AML-193 (cell line): ENCODE measurements around the gene TPT1.
"Not testable (repeated sequence)": the region's sequence is repeated elsewhere in the genome, so short reads cannot be mapped to it uniquely, and the experiment has no call there.

ENCODE experiments used
- DNase-seq, 2 experiments: peaks; one replicate each; lab custom pipeline; 2025; lab: John Stamatoyannopoulos, UW

The TPT1 gene

DNA sequence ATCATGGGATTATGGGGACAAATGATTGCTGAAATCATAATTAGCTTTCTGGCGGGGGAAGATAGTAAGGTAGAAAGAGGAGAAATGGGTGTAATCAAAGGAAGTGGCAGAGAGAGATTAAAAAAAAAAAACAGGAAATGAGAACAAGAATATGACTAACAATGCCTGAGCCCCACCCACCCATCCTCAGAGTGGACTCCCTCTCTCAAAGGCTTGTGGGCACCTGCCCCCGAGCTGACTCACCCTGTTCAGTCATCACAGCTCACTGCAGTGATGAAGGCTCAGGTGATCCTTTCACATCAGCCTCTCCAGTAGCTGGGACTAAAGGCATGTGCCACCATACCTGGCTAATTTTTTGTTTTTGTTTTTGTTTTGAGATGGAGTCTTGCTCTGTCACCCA lies 26.4 kb upstream of the TPT1 start:
- DNase-seq, result peak in 1 of 2 experiments; percentile 14

- DNase-seq, result no peak
Measured at GRCh38 chr13:45365558-45365885, 24.5 kb upstream of the TPT1 start.

- DNase-seq, result no peak
Measured at GRCh38 chr13:45364876-45365557, 24.0 kb upstream of the TPT1 start.

GRCh38 chr13:45362939-45363338 lies 22.0 kb upstream of the TPT1 start:
- no peak for DNase-seq

GRCh38 chr13:45361596-45362206 lies 20.7 kb upstream of the TPT1 start:
- DNase-seq, result no peak

- DNase-seq, result no peak
Measured at GRCh38 chr13:45356966-45357672, 16.1 kb upstream of the TPT1 start.

GRCh38 chr13:45353895-45354294 lies 12.9 kb upstream of the TPT1 start:
- no peak for DNase-seq

- DNase-seq, result no peak
Measured at GRCh38 chr13:45352031-45352430, 11.0 kb upstream of the TPT1 start.

GRCh38 chr13:45350152-45350551 lies 9.2 kb upstream of the TPT1 start:
- no peak for DNase-seq

GRCh38 chr13:45349438-45349837 lies 8.5 kb upstream of the TPT1 start:
- no peak for DNase-seq

DNA sequence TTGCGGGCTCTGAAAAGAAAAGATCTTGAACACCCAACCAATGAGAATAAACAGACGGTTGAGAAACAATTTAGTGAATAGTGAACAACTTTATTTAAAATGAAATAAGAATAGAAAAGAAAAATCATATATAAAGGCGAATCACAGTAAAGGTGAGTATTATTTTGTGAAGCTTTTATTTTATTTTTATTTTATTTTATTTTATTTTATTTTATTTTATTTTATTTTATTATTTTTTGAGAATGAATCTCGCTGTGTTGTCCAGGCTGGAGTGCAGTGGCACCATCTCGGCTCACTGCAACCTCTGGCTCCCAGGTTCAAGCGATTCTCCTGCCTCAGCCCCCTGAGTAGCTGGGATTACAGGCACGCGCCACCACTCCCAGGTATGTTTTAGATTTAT lies 3.1 kb upstream of the TPT1 start:
- DNase-seq, result not testable (repeated sequence)

DNA sequence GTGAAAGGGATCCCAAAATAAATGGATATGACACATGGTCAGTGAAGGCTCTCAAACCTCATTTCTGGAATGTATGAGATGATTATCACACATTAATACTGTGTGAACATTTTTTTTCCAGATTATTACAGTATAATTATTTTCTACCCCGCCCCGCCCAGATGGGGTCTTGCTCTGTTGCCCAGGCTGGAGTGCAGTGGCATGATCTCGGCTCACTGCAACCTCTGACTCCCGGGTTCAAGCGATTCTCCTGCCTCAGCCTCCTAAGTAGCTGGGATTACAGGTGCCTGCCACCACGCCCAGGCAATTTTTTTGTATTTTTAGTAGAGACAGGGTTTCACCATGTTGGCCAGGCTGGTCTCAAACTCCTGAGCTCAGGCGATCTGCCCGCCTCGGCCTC lies 2.1 kb upstream of the TPT1 start:
- DNase-seq, result not testable (repeated sequence)

DNA sequence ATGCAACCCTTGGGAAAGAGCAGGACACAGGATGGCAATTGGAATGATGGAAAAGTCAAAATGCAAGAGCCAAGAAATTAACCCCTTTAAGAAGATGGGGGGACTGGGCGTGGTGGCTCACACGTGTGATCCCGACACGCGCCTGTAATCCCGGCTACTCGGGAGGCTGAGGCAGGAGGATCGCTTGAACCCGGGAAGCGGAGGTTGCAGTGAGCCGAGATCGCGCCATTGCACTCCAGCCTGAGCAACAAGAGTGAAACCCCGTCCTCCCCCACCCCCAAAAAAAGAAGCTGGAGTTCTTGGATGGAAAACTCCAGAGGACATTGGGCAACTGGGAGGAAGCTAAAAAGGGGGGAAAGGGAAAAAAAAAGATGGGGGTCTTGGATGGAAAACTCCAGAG lies 1.7 kb upstream of the TPT1 start:
- DNase-seq, result not testable (repeated sequence)

GRCh38 chr13:45341799-45342500 lies 967 bp upstream of the TPT1 start:
- DNase-seq, result peak; percentile 84 to 89

DNA sequence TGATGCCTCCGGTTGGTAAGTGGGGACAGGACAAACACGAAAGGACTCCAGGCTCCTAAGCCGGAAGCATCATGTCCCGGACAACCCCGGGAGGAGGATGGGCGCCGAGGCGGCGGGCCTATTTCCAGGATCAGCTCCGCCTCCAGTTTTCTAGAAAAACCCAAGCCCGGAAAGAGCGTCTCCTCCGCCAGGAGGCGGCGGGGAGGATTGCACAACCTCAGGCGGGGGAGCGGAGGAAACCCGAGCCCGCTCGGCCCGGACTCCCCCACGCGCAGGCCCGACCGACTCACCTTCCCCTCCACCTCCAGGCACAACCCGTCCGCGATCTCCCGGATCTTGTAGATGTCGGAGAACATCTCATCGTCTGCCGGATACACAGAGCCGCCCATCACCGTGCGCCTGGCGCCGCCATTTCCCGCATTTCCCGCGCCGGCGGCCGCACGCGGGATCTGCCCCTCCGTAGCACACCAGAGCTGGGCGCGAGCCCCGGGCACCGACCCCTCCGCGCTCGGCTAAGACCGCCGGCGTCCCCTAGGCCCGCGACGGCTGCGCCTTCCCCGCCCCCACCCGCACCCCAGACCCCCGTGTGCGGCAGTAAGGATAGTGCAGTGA lies 455 bp downstream of the TPT1 start:
- peak; percentile 86 to 88 for DNase-seq

DNA sequence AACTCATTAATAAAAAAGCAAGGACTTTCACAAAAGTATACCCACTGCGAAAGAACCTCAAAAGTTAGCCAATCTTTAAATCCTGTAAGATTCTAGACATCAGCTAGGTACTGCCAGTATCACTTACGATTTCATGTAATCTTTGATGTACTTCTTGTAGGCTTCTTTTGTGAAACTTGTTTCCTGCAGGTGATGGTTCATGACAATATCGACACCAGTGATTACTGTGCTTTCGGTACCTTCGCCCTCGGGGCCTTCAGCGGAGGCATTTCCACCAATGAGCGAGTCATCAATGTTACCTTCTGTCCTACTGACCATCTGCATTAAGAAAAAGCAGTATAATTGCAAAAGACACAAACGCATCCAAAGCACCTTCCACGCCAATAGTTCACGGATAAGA lies 1.1 kb downstream of the TPT1 start:
- DNase-seq, result no peak

DNA sequence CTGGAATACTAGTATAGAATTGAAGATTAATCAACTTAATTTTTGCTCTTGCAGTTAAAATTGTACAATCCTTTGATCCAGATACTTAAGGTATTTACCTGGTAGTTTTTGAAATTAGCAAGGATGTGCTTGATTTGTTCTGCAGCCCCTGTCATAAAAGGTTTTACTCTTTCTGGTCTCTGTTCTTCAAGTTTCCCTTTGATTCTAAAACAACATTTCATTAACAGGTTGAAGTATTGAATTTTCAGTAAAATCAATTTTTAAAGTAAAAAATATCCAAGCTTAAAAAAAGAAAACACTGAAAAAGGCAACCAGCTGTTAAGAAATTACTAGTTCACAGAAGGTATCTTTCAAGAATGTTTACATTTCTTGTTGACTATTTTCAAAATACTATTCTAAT lies 1.6 kb downstream of the TPT1 start:
- DNase-seq, result no peak

DNA sequence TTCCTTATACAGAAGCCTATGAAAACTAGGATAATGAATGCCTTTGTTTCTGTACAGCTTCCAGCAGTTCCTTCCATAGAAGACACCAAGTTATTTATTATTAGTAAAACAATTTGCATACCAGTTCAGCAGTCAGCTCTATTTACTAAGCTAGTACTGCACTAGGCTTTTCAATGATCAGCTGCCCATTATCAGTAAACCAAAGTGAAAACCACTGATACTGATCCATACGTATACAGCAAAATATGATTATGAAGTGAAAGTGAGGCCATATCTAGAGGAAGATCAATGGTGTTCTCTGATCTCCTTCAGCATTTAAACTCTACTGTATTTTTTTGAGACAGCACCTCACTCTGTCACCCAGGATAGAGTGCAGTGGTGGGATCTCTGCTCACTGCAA lies 3.2 kb downstream of the TPT1 start:
- DNase-seq, result no peak

- DNase-seq, result no peak
Measured at GRCh38 chr13:45337395-45337794, 3.6 kb downstream of the TPT1 start.

DNA sequence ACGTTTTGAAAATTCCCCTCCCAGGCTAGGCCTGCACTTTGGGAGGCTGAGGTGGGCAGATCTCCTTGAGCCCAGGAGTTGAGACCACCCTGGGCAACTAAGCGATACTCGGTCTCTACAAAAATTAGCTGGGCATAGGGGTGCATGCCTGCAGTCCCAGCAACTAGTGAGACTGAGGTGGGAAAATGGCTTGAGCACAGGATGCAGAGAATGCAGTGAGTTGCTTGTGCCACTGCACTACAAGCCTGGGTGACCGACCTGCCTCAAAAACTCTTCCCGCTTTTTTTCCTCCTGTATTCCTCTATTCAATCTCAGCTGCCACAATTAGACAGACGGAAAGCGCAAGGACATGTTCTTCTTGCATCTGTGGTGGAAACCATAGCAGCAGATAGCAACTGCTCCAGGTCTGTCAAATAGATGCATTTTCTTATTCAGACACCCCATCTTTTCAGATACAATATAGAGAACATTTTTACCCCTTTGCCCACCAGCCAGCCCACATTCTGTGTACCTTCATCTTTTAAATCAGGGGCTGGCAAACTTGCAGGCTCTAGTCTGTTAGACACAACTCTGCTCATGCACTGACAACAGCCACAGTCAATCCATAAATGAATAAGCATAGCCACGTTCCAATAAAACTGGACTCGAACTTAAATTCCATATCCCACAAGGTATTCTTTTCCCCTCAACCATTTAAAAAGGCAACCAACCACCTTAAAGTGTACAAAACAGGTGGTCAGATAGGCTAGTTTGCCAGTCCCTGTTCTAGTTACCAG lies 4.8 kb downstream of the TPT1 start:
- no peak for DNase-seq

DNA sequence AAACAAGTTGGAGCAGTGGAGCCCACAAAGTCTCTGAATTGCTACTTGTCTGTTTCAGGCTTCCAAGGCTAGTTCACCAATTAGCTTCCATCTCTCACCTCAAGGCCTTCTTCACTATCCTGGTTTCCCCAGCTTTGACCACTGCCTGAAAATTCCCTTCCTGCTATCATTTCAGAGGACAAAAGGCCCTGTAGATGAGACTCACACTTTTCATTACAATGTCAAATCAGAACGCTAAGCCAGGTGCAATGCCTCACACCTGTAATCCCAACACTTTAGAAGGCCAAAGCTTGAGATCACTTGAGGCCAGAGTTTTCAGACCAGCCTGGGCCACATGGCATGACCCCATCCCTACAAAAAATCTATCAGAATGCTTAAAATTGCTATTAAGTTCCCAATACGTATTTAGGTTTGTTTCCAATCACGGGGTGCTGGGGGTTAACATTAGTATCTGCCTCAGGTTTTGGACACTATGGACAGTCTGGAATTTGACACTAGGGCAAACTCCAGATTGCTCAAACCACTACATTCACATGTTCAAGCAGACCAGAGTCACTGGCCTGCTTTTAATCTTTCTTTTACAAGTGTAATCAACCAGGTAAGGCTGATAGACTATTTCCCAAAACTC lies 5.5 kb downstream of the TPT1 start:
- no peak for DNase-seq
